Measurements from ENCODE around the gene RPS16. TPM values are rescaled to one million over a fixed set of nuclear protein-coding genes. Genes with fewer than 3 reads are reported as not detected.

The RPS16 gene
- total and polyA plus RNA-seq, 9 of the 15 experiments (the other 6 are each of a cell fraction or from before 2014, with no cell fraction given): 82.6 to 3,671 (median 2,204) TPM

DNA sequence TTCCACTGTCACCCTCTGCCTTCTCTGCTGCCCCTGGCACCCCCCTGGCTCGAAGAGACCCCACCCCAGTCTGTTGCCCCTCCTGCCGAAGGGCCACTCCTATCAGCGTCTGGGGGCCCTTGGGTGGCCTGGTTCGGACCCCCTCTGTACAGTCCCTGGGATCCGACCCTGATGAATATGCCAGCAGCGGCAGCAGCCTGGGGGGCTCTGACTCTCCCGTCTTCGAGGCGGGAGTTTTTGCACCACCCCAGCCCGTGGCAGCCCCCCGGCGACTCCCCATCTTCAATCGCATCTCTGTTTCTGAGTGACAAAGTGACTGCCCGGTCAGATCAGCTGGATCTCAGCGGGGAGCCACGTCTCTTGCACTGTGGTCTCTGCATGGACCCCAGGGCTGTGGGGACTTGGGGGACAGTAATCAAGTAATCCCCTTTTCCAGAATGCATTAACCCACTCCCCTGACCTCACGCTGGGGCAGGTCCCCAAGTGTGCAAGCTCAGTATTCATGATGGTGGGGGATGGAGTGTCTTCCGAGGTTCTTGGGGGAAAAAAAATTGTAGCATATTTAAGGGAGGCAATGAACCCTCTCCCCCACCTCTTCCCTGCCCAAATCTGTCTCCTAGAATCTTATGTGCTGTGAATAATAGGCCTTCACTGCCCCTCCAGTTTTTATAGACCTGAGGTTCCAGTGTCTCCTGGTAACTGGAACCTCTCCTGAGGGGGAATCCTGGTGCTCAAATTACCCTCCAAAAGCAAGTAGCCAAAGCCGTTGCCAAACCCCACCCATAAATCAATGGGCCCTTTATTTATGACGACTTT, 27.1 kb downstream of the RPS16 start (continued):
- TF ChIP-seq CBX8 (IDR thresholded peaks at IDR 0.05; ENCODE audit: borderline replicate concordance, extremely low read depth, low read depth, low read length, poor library complexity, severe bottlenecking) (no peak), RBFOX2 (IDR thresholded peaks at IDR 0.05; ENCODE audit: low read depth, low read length) (peak; percentile 27; the same call in 1 of the 2 replicates), ZNF146 (CRISPR knock-in tag; IDR thresholded peaks at IDR 0.05; ENCODE audit: unreplicated experiment) (no peak), HNRNPUL1 (IDR thresholded peaks at IDR 0.05; ENCODE audit: low read length) (no peak), ZNF197 (CRISPR knock-in tag; IDR thresholded peaks at IDR 0.05; ENCODE audit: low read depth) (no peak), POLR2A (conservative IDR thresholded peaks at IDR 0.05) (peak; percentile 46), CTCF (IDR thresholded peaks at IDR 0.05 in 2 of 3, conservative IDR thresholded peaks at IDR 0.05 in 1 of 3; ENCODE audit: insufficient read depth in 2 of 3, low read depth in 1 of 3, low read length in 3 of 3) (no peak), ZNF316 (IDR thresholded peaks at IDR 0.05) (no peak), MAZ (CRISPR knock-in tag; conservative IDR thresholded peaks at IDR 0.05 in 1 of 2, IDR thresholded peaks at IDR 0.05 in 1 of 2) (no peak), SLC30A9 (CRISPR knock-in tag; IDR thresholded peaks at IDR 0.05) (no peak), ILK (tag; IDR thresholded peaks at IDR 0.05; ENCODE audit: borderline replicate concordance, low read depth) (no peak), GTF2F1 (IDR thresholded peaks at IDR 0.05; ENCODE audit: low read depth, low read length) (no peak), MXI1 (IDR thresholded peaks at IDR 0.05; ENCODE audit: low read depth, low read length) (0 out of 2 replicates have a peak, but pooled peaks have one; percentile 27), TAF1 (IDR thresholded peaks at IDR 0.05; ENCODE audit: control insufficient read depth, extremely low read depth, insufficient read depth, low read length, severe bottlenecking) (peak; percentile 13), POLR2AphosphoS5 (IDR thresholded peaks at IDR 0.05; ENCODE audit: control insufficient read depth, insufficient read depth, low read depth, low read length) (peak; percentile 33; the same call in 1 of the 2 replicates), ZC3H11A (IDR thresholded peaks at IDR 0.05; ENCODE audit: low read depth, low read length) (no peak)
- TF ChIP-seq, protein P1, sequence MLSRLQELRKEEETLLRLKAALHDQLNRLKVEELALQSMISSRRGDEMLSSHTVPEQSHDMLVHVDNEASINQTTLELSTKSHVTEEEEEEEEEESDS (CRISPR knock-in tag; IDR thresholded peaks at IDR 0.05): no peak
- TF ChIP-seq, protein P2, sequence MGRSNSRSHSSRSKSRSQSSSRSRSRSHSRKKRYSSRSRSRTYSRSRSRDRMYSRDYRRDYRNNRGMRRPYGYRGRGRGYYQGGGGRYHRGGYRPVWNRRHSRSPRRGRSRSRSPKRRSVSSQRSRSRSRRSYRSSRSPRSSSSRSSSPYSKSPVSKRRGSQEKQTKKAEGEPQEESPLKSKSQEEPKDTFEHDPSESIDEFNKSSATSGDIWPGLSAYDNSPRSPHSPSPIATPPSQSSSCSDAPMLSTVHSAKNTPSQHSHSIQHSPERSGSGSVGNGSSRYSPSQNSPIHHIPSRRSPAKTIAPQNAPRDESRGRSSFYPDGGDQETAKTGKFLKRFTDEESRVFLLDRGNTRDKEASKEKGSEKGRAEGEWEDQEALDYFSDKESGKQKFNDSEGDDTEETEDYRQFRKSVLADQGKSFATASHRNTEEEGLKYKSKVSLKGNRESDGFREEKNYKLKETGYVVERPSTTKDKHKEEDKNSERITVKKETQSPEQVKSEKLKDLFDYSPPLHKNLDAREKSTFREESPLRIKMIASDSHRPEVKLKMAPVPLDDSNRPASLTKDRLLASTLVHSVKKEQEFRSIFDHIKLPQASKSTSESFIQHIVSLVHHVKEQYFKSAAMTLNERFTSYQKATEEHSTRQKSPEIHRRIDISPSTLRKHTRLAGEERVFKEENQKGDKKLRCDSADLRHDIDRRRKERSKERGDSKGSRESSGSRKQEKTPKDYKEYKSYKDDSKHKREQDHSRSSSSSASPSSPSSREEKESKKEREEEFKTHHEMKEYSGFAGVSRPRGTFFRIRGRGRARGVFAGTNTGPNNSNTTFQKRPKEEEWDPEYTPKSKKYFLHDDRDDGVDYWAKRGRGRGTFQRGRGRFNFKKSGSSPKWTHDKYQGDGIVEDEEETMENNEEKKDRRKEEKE (IDR thresholded peaks at IDR 0.05; ENCODE audit: borderline replicate concordance in 1 of 2, control insufficient read depth in 1 of 2, low read depth in 2 of 2, low read length in 1 of 2): peak in 1 of 2 experiments; percentile 61; a peak in 1 of 4 replicates
- TF ChIP-seq, protein P3, sequence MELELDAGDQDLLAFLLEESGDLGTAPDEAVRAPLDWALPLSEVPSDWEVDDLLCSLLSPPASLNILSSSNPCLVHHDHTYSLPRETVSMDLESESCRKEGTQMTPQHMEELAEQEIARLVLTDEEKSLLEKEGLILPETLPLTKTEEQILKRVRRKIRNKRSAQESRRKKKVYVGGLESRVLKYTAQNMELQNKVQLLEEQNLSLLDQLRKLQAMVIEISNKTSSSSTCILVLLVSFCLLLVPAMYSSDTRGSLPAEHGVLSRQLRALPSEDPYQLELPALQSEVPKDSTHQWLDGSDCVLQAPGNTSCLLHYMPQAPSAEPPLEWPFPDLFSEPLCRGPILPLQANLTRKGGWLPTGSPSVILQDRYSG (tag; conservative IDR thresholded peaks at IDR 0.05; ENCODE audit: low read depth): no peak

Data from K562 (cell line).